GM12874 (cell line): ENCODE results near the gene SHH.

ENCODE experiments used
- CTCF ChIP-seq: IDR thresholded peaks from 2 replicates; pipeline ENCODE4 v1.5.1; 2011; ENCODE audit warnings: low read depth, mild to moderate bottlenecking, control low read depth, low read length, moderate library complexity; ENCODE audit not compliant: insufficient read depth

SHH gene

GRCh38 chr7:155833651-155834050 lies 21.4 kb upstream of the SHH start:
- no peak for TF ChIP-seq CTCF

GRCh38 chr7:155832581-155832981 lies 20.3 kb upstream of the SHH start:
- TF ChIP-seq CTCF, result no peak

GRCh38 chr7:155831807-155832524 lies 19.7 kb upstream of the SHH start:
- no peak for TF ChIP-seq CTCF

- no peak for TF ChIP-seq CTCF
Measured at GRCh38 chr7:155830961-155831806, 18.9 kb upstream of the SHH start.

GRCh38 chr7:155829796-155830470 lies 17.7 kb upstream of the SHH start:
- TF ChIP-seq CTCF, result no peak

GRCh38 chr7:155825336-155825735 lies 13.1 kb upstream of the SHH start:
- no peak for TF ChIP-seq CTCF

GRCh38 chr7:155824227-155824886 lies 12.1 kb upstream of the SHH start:
- no peak for TF ChIP-seq CTCF
